Neural cell (in vitro differentiated cells): ENCODE measurements around the gene B3GNT3.

ENCODE experiments used
- EP300 ChIP-seq: fragments of 450-650 bp; conservative IDR thresholded peaks from 2 replicates; pipeline ENCODE4 v1.6.1; 2014; ENCODE audit warnings: antibody characterized with exemption, mild to moderate bottlenecking, moderate library complexity; ENCODE audit not compliant: poor library complexity, severe bottlenecking
- TAF1 ChIP-seq: IDR thresholded peaks from 2 replicates; pipeline ENCODE4 v1.6.1; 2012; ENCODE audit warnings: low read depth
- TF ChIP-seq, protein P1 (sequence below): fragments of 450-650 bp; IDR thresholded peaks from 2 replicates; pipeline ENCODE4 v1.5.1; 2014; ENCODE audit warnings: antibody characterized with exemption, mild to moderate bottlenecking, moderate library complexity; ENCODE audit not compliant: poor library complexity, severe bottlenecking
- TF ChIP-seq, protein P2 (sequence below): IDR thresholded peaks from 2 replicates; pipeline ENCODE4 v1.6.1; 2012; ENCODE audit warnings: borderline replicate concordance

DNA sequence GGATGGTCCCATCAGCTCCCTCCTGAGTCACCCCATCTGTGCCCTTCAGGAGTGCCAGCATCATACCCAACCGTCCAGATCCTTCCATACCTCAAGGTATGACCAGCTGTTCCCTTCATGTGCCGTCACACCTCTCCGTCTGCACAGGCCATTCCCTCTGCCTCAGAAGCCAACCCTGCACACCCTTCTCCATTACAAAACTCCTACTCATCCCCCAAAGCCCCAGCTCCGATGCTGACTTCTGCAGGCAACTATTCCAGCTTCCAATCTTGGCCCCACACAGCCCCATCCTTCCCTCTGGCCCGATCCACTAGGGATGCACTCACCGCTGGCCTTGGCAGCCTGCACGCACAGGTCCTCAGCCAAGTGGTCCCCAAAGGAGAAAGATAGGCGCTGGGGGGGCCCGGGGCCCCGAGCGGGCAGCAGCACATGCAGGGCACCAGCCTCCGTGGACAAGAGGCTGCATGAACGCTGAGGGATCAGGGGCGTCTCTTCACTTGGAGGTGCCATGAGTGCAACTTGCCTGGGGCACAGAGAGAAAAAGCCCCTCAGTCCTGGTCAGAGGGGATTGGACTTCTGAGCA lies 49.1 kb downstream of the B3GNT3 start:
- TF ChIP-seq, protein P1, sequence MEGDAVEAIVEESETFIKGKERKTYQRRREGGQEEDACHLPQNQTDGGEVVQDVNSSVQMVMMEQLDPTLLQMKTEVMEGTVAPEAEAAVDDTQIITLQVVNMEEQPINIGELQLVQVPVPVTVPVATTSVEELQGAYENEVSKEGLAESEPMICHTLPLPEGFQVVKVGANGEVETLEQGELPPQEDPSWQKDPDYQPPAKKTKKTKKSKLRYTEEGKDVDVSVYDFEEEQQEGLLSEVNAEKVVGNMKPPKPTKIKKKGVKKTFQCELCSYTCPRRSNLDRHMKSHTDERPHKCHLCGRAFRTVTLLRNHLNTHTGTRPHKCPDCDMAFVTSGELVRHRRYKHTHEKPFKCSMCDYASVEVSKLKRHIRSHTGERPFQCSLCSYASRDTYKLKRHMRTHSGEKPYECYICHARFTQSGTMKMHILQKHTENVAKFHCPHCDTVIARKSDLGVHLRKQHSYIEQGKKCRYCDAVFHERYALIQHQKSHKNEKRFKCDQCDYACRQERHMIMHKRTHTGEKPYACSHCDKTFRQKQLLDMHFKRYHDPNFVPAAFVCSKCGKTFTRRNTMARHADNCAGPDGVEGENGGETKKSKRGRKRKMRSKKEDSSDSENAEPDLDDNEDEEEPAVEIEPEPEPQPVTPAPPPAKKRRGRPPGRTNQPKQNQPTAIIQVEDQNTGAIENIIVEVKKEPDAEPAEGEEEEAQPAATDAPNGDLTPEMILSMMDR, result no peak
- TF ChIP-seq EP300 (no peak), TAF1 (no peak)
- TF ChIP-seq, protein P2, sequence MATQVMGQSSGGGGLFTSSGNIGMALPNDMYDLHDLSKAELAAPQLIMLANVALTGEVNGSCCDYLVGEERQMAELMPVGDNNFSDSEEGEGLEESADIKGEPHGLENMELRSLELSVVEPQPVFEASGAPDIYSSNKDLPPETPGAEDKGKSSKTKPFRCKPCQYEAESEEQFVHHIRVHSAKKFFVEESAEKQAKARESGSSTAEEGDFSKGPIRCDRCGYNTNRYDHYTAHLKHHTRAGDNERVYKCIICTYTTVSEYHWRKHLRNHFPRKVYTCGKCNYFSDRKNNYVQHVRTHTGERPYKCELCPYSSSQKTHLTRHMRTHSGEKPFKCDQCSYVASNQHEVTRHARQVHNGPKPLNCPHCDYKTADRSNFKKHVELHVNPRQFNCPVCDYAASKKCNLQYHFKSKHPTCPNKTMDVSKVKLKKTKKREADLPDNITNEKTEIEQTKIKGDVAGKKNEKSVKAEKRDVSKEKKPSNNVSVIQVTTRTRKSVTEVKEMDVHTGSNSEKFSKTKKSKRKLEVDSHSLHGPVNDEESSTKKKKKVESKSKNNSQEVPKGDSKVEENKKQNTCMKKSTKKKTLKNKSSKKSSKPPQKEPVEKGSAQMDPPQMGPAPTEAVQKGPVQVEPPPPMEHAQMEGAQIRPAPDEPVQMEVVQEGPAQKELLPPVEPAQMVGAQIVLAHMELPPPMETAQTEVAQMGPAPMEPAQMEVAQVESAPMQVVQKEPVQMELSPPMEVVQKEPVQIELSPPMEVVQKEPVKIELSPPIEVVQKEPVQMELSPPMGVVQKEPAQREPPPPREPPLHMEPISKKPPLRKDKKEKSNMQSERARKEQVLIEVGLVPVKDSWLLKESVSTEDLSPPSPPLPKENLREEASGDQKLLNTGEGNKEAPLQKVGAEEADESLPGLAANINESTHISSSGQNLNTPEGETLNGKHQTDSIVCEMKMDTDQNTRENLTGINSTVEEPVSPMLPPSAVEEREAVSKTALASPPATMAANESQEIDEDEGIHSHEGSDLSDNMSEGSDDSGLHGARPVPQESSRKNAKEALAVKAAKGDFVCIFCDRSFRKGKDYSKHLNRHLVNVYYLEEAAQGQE, result no peak
